H1 (cell line): Measurements from ENCODE around the gene MROH2B.

Experiments used
- CHD1 ChIP-seq: IDR thresholded peaks from 2 replicates; pipeline ENCODE4 v1.6.1; 2012; ENCODE audit warnings: low read depth, low read length, improper control_type of control experiment
- CTCF ChIP-seq, 3 experiments: IDR thresholded peaks; 1 replicate in 2 of 3; 2 replicates in 1 of 3; pipeline versions ENCODE4 v1.5.1 to v1.6.1; 2011; ENCODE audit warnings: low read length in 3 of 3, mild to moderate bottlenecking in 3 of 3, inconsistent platforms in 2 of 3, low read depth in 1 of 3, moderate library complexity in 1 of 3; ENCODE audit not compliant: insufficient read depth in 1 of 3; ENCODE audit errors: control extremely low read depth in 1 of 3
- EZH2 ChIP-seq: fragments of 200-600 bp; sonication (generic); IDR thresholded peaks from 2 replicates; pipeline ENCODE4 v1.7.1; 2012; ENCODE audit warnings: low read depth, mild to moderate bottlenecking, moderate library complexity, low read length, inconsistent platforms; ENCODE audit not compliant: severe bottlenecking
- GTF2F1 ChIP-seq: IDR thresholded peaks from 2 replicates; pipeline ENCODE4 v1.6.1; 2012; ENCODE audit warnings: low read depth, low read length, improper control_type of control experiment, borderline replicate concordance
- MAX ChIP-seq: IDR thresholded peaks from 2 replicates; pipeline ENCODE4 v1.6.1; 2012; ENCODE audit warnings: inconsistent platforms
- NANOG ChIP-seq: IDR thresholded peaks from 2 replicates; pipeline ENCODE4 v1.6.1; 2011; ENCODE audit warnings: low read length, low read depth, mild to moderate bottlenecking, inconsistent platforms; ENCODE audit not compliant: insufficient read depth, poor library complexity, severe bottlenecking
- POLR2A ChIP-seq, 2 experiments: IDR thresholded peaks; 1 replicate in 1 of 2; 2 replicates in 1 of 2; pipeline ENCODE4 v1.6.1; 2011; ENCODE audit warnings: low read depth in 2 of 2, low read length in 2 of 2, mild to moderate bottlenecking in 2 of 2; ENCODE audit errors: control extremely low read depth in 1 of 2
- RXRA ChIP-seq: IDR thresholded peaks from 2 replicates; pipeline ENCODE4 v1.6.1; 2011; ENCODE audit warnings: low read depth, mild to moderate bottlenecking, low read length, moderate library complexity; ENCODE audit not compliant: insufficient read depth
- SIRT6 ChIP-seq: IDR thresholded peaks from one replicate; pipeline ENCODE4 v1.7.1; 2012; ENCODE audit warnings: low read length, inconsistent platforms
- TAF1 ChIP-seq: IDR thresholded peaks from 2 replicates; pipeline ENCODE4 v1.6.1; 2011; ENCODE audit warnings: mild to moderate bottlenecking, low read depth, low read length
- TEAD4 ChIP-seq: IDR thresholded peaks from 2 replicates; pipeline ENCODE4 v1.6.1; 2012; ENCODE audit warnings: low read depth, low read length, inconsistent platforms, mixed read lengths

DNA sequence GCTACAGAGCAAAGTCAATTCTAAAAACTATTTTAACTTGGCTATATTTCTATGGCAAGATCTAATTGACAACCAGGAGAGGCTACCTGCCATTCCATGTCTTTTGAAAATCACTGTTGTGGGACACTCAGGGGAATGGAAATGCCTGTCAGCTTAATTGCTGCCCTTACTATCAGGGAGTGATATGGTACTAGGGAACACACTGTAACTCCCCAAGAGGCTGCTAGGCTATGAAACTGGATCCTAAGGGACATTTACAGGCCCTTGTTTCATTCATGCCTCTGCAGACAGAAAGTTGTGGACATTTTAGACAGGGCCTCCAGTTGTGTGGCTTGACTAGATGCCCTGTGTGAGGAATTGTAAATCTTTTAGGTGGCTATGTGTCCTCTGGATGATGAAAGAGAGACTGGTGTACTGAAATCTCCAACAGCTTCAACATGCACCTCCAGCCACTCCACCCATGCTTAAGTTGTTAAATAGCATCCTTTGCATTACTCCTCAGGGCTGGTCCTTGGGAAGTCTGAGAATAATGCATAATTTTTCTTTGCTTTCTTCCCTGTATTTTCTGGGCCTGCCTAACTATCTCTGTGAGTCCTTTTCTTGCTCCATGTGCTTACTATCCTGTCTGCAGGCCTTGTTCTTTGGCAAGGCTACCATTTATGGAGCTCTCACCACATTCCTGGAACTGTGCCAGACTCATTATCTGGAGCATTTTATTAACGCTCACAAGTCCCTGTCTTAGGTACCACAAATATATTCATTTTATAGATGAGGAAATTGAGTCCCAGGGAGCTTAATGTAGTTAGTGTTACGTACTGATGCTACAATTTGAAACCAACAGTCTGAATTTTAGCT is 3.2 kb downstream of the MROH2B start:
- TF ChIP-seq CTCF (IDR thresholded peaks at IDR 0.05; ENCODE audit: control extremely low read depth in 1 of 3, insufficient read depth in 1 of 3, low read depth in 1 of 3, low read length in 3 of 3): no peak
- TF ChIP-seq TEAD4: no peak
- no peak for TF ChIP-seq MAX
- no peak for TF ChIP-seq POLR2A (IDR thresholded peaks at IDR 0.05; ENCODE audit: control extremely low read depth in 1 of 2, low read depth in 2 of 2, low read length in 2 of 2)
- TF ChIP-seq RXRA: no peak
- TF ChIP-seq NANOG: no peak
- no peak for TF ChIP-seq CHD1
- TF ChIP-seq TAF1: no peak
- TF ChIP-seq EZH2: no peak
- TF ChIP-seq SIRT6: no peak
- no peak for TF ChIP-seq GTF2F1
